ENCODE measurements around the gene ZNF136. TPM values are rescaled to one million over a fixed set of nuclear protein-coding genes. Genes with fewer than 3 reads are reported as not detected.

Gene ZNF136
- total and polyA plus RNA-seq, 2 of the 13 experiments (the other 11 are each of a cell fraction or from before 2014, with no cell fraction given) = 2.5 to 10.2 TPM

DNA sequence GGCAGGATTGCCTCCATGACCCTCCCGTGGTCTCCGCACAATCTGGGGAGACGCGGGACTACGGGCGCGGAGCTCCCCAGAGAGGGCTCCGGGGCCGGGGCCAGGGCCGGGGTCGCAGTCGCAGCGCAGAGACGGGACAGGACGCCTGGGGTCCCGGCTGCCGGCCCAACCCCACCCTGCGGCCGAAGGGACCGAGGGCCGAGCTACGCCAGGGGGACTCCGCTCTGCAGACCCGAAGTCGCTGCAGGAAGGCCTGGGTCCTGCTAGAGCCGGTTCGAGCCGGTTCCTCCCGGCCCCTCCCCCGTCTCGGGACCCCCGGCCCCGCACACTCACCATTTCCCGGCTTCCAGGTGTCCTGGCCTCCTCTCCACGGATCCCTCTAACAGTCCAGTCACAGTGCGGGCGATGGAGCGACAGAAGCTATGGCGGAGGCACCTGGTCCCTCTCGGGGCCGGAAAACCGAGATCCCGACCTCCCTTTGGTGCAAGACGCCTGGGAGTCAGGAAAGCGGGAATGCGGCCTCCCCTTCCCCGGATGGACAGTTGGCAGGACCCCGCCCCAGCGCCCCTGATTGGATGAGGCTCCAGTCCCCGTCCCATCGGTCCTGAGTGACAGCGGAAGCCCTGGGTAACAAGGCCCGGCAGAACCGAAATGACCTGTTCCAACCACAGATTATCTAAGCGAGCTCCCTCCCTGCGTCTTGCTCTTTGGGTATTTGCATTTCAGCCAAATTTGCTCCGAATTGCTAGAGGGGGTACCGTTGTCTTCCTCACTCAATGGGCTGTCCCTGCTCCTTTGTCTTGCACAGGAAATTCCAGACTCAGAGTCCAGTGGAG lies 6.5 kb upstream of the ZNF136 start, which contains the start of gene ZNF625 (continued):
- TF ChIP-seq, protein P1, sequence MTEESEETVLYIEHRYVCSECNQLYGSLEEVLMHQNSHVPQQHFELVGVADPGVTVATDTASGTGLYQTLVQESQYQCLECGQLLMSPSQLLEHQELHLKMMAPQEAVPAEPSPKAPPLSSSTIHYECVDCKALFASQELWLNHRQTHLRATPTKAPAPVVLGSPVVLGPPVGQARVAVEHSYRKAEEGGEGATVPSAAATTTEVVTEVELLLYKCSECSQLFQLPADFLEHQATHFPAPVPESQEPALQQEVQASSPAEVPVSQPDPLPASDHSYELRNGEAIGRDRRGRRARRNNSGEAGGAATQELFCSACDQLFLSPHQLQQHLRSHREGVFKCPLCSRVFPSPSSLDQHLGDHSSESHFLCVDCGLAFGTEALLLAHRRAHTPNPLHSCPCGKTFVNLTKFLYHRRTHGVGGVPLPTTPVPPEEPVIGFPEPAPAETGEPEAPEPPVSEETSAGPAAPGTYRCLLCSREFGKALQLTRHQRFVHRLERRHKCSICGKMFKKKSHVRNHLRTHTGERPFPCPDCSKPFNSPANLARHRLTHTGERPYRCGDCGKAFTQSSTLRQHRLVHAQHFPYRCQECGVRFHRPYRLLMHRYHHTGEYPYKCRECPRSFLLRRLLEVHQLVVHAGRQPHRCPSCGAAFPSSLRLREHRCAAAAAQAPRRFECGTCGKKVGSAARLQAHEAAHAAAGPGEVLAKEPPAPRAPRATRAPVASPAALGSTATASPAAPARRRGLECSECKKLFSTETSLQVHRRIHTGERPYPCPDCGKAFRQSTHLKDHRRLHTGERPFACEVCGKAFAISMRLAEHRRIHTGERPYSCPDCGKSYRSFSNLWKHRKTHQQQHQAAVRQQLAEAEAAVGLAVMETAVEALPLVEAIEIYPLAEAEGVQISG (CRISPR knock-in tag; IDR thresholded peaks at IDR 0.05) = peak; percentile 67
- no peak for TF ChIP-seq SMAD3 (CRISPR knock-in tag; IDR thresholded peaks at IDR 0.05)
- TF ChIP-seq, protein P2, sequence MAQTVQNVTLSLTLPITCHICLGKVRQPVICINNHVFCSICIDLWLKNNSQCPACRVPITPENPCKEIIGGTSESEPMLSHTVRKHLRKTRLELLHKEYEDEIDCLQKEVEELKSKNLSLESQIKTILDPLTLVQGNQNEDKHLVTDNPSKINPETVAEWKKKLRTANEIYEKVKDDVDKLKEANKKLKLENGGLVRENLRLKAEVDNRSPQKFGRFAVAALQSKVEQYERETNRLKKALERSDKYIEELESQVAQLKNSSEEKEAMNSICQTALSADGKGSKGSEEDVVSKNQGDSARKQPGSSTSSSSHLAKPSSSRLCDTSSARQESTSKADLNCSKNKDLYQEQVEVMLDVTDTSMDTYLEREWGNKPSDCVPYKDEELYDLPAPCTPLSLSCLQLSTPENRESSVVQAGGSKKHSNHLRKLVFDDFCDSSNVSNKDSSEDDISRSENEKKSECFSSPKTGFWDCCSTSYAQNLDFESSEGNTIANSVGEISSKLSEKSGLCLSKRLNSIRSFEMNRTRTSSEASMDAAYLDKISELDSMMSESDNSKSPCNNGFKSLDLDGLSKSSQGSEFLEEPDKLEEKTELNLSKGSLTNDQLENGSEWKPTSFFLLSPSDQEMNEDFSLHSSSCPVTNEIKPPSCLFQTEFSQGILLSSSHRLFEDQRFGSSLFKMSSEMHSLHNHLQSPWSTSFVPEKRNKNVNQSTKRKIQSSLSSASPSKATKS (CRISPR knock-in tag; IDR thresholded peaks at IDR 0.05) = no peak
- no peak for TF ChIP-seq ZEB1 (IDR thresholded peaks at IDR 0.05; ENCODE audit: insufficient replicate concordance, low read depth)
- TF ChIP-seq, protein P3, sequence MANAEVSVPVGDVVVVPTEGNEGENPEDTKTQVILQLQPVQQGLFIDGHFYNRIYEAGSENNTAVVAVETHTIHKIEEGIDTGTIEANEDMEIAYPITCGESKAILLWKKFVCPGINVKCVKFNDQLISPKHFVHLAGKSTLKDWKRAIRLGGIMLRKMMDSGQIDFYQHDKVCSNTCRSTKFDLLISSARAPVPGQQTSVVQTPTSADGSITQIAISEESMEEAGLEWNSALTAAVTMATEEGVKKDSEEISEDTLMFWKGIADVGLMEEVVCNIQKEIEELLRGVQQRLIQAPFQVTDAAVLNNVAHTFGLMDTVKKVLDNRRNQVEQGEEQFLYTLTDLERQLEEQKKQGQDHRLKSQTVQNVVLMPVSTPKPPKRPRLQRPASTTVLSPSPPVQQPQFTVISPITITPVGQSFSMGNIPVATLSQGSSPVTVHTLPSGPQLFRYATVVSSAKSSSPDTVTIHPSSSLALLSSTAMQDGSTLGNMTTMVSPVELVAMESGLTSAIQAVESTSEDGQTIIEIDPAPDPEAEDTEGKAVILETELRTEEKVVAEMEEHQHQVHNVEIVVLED (CRISPR knock-in tag; IDR thresholded peaks at IDR 0.05; ENCODE audit: borderline replicate concordance) = no peak
- TF ChIP-seq, protein P4, sequence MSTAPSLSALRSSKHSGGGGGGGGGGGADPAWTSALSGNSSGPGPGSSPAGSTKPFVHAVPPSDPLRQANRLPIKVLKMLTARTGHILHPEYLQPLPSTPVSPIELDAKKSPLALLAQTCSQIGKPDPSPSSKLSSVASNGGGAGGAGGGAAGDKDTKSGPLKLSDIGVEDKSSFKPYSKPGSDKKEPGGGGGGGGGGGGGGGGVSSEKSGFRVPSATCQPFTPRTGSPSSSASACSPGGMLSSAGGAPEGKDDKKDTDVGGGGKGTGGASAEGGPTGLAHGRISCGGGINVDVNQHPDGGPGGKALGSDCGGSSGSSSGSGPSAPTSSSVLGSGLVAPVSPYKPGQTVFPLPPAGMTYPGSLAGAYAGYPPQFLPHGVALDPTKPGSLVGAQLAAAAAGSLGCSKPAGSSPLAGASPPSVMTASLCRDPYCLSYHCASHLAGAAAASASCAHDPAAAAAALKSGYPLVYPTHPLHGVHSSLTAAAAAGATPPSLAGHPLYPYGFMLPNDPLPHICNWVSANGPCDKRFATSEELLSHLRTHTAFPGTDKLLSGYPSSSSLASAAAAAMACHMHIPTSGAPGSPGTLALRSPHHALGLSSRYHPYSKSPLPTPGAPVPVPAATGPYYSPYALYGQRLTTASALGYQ (CRISPR knock-in tag; IDR thresholded peaks at IDR 0.05) = 0 out of 2 replicates have a peak, but pooled peaks have one; percentile 27
- peak; percentile 32; the same call in 1 of the 2 replicates for TF ChIP-seq MXD4 (CRISPR knock-in tag; IDR thresholded peaks at IDR 0.05)
- TF ChIP-seq, protein P5, sequence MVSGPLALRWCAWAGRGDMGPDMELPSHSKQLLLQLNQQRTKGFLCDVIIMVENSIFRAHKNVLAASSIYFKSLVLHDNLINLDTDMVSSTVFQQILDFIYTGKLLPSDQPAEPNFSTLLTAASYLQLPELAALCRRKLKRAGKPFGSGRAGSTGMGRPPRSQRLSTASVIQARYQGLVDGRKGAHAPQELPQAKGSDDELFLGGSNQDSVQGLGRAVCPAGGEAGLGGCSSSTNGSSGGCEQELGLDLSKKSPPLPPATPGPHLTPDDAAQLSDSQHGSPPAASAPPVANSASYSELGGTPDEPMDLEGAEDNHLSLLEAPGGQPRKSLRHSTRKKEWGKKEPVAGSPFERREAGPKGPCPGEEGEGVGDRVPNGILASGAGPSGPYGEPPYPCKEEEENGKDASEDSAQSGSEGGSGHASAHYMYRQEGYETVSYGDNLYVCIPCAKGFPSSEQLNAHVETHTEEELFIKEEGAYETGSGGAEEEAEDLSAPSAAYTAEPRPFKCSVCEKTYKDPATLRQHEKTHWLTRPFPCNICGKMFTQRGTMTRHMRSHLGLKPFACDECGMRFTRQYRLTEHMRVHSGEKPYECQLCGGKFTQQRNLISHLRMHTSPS (CRISPR knock-in tag; IDR thresholded peaks at IDR 0.05; ENCODE audit: low read depth) = no peak
- TF ChIP-seq, protein P6, sequence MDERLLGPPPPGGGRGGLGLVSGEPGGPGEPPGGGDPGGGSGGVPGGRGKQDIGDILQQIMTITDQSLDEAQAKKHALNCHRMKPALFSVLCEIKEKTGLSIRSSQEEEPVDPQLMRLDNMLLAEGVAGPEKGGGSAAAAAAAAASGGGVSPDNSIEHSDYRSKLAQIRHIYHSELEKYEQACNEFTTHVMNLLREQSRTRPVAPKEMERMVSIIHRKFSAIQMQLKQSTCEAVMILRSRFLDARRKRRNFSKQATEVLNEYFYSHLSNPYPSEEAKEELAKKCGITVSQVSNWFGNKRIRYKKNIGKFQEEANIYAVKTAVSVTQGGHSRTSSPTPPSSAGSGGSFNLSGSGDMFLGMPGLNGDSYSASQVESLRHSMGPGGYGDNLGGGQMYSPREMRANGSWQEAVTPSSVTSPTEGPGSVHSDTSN (CRISPR knock-in tag; IDR thresholded peaks at IDR 0.05) = peak; percentile 89
- TF ChIP-seq ZFP62 (CRISPR knock-in tag; IDR thresholded peaks at IDR 0.05) = no peak; the same call in 1 of the 2 replicates
- no peak for TF ChIP-seq ZNF850 (CRISPR knock-in tag; conservative IDR thresholded peaks at IDR 0.05)
- peak; percentile 60 for TF ChIP-seq HOXD1 (CRISPR knock-in tag; IDR thresholded peaks at IDR 0.05)
- TF ChIP-seq, protein P7, sequence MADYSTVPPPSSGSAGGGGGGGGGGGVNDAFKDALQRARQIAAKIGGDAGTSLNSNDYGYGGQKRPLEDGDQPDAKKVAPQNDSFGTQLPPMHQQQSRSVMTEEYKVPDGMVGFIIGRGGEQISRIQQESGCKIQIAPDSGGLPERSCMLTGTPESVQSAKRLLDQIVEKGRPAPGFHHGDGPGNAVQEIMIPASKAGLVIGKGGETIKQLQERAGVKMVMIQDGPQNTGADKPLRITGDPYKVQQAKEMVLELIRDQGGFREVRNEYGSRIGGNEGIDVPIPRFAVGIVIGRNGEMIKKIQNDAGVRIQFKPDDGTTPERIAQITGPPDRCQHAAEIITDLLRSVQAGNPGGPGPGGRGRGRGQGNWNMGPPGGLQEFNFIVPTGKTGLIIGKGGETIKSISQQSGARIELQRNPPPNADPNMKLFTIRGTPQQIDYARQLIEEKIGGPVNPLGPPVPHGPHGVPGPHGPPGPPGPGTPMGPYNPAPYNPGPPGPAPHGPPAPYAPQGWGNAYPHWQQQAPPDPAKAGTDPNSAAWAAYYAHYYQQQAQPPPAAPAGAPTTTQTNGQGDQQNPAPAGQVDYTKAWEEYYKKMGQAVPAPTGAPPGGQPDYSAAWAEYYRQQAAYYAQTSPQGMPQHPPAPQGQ (CRISPR knock-in tag; IDR thresholded peaks at IDR 0.05; ENCODE audit: borderline replicate concordance) = no peak

Data from HepG2 (cell line).